HepG2 (cell line): ENCODE measurements around the gene AGAP1. TPM values are rescaled to one million over a fixed set of nuclear protein-coding genes. Genes with fewer than 3 reads are reported as not detected.

Experiments used
- ATF7 ChIP-seq, 2 experiments: fragments of 450-650 bp in 1 of 2; sonication (generic) in 1 of 2; formaldehyde crosslinking in 1 of 2; IDR thresholded peaks; 2 replicates each; pipeline versions ENCODE4 v1.4.0 to v1.6.1; 2016 to 2020; ENCODE audit warnings: antibody characterized with exemption in 1 of 2, mild to moderate bottlenecking in 1 of 2, missing genetic modification reagents in 1 of 2
- CBX2 ChIP-seq, 2 experiments: fragments of 200-600 bp in 1 of 2; sonication (generic); formaldehyde crosslinking in 1 of 2; IDR thresholded peaks; 2 replicates each; pipeline versions ENCODE4 v1.7.0 to v1.8.1; 2018 to 2022; ENCODE audit warnings: low read depth in 2 of 2, low read length in 1 of 2, mild to moderate bottlenecking in 1 of 2, missing genetic modification reagents in 1 of 2
- EP300 ChIP-seq, 3 experiments: sonication (generic) in 1 of 3; formaldehyde crosslinking in 1 of 3; IDR thresholded peaks; 2 replicates each; pipeline versions ENCODE4 v1.5.1 to v1.6.1; 2011 to 2020; ENCODE audit warnings: low read depth in 2 of 3, low read length in 2 of 3, borderline replicate concordance in 1 of 3, improper control_type of control experiment in 1 of 3, mild to moderate bottlenecking in 1 of 3, missing genetic modification reagents in 1 of 3, moderate library complexity in 1 of 3
- MAFF ChIP-seq: IDR thresholded peaks from 2 replicates; pipeline ENCODE4 v1.6.1; 2011; ENCODE audit warnings: low read depth, low read length, improper control_type of control experiment
- NCOR1 ChIP-seq: fragments of 200-600 bp; sonication (generic); IDR thresholded peaks from 2 replicates; pipeline ENCODE4 v1.7.0; 2017; ENCODE audit warnings: antibody characterized with exemption, low read length, borderline replicate concordance
- NFIC ChIP-seq: IDR thresholded peaks from 2 replicates; pipeline ENCODE4 v1.6.1; 2012; ENCODE audit warnings: mild to moderate bottlenecking, low read length, inconsistent platforms
- REL ChIP-seq: sonication (generic); formaldehyde crosslinking; conservative IDR thresholded peaks from 2 replicates; pipeline ENCODE4 v1.8.0; 2022; ENCODE audit warnings: mild to moderate bottlenecking, missing genetic modification reagents, moderate library complexity
- RELA ChIP-seq: sonication (generic); formaldehyde crosslinking; IDR thresholded peaks from 2 replicates; pipeline ENCODE4 v1.4.0; 2020; ENCODE audit warnings: missing genetic modification reagents
- RXRA ChIP-seq: sonication (generic); formaldehyde crosslinking; IDR thresholded peaks from 2 replicates; pipeline ENCODE4 v1.5.1; 2020; ENCODE audit warnings: missing genetic modification reagents
- SAP130 ChIP-seq: IDR thresholded peaks from 2 replicates; pipeline ENCODE4 v1.6.1; 2016; ENCODE audit warnings: low read depth
- SOX6 ChIP-seq, 2 experiments: fragments of 450-650 bp in 1 of 2; sonication (generic) in 1 of 2; formaldehyde crosslinking in 1 of 2; IDR thresholded peaks; 2 replicates each; pipeline versions ENCODE4 v1.4.0 to v1.6.1; 2017 to 2020; ENCODE audit warnings: antibody characterized with exemption in 1 of 2, mild to moderate bottlenecking in 1 of 2, missing genetic modification reagents in 1 of 2
- THAP11 ChIP-seq: IDR thresholded peaks from 2 replicates; pipeline ENCODE4 v1.6.1; 2016; ENCODE audit warnings: missing biosample characterization, missing genetic modification reagents
- TSC22D2 ChIP-seq: sonication (generic); formaldehyde crosslinking; IDR thresholded peaks from 2 replicates; pipeline ENCODE4 v1.5.1; 2020; ENCODE audit warnings: missing genetic modification reagents, mild to moderate bottlenecking, borderline replicate concordance
- ZNF232 ChIP-seq: sonication (generic); formaldehyde crosslinking; IDR thresholded peaks from 2 replicates; pipeline ENCODE4 v1.4.0; 2020; ENCODE audit warnings: missing genetic modification reagents, borderline replicate concordance
- ZNF292 ChIP-seq: sonication (generic); formaldehyde crosslinking; IDR thresholded peaks from 2 replicates; pipeline ENCODE4 v1.8.1; 2022; ENCODE audit warnings: mild to moderate bottlenecking, low read depth, missing genetic modification reagents, borderline replicate concordance
- ZNF317 ChIP-seq: sonication (generic); formaldehyde crosslinking; IDR thresholded peaks from 2 replicates; pipeline ENCODE4 v1.5.0; 2020; ENCODE audit warnings: mild to moderate bottlenecking, missing genetic modification reagents
- ZNF337 ChIP-seq: sonication (generic); formaldehyde crosslinking; IDR thresholded peaks from 2 replicates; pipeline ENCODE4 v1.5.1; 2020; ENCODE audit warnings: missing genetic modification reagents, low read depth, mild to moderate bottlenecking, borderline replicate concordance
- ZNF431 ChIP-seq: sonication (generic); formaldehyde crosslinking; IDR thresholded peaks from 2 replicates; pipeline ENCODE4 v1.9.0; 2022; ENCODE audit warnings: missing genetic modification reagents, low read depth, mild to moderate bottlenecking, borderline replicate concordance
- ZNF747 ChIP-seq: sonication (generic); formaldehyde crosslinking; IDR thresholded peaks from 2 replicates; pipeline ENCODE4 v1.8.1; 2023; ENCODE audit warnings: missing genetic modification reagents, mild to moderate bottlenecking, borderline replicate concordance
- ZNF768 ChIP-seq: sonication (generic); formaldehyde crosslinking; IDR thresholded peaks from 2 replicates; pipeline ENCODE4 v1.4.0; 2020; ENCODE audit warnings: missing genetic modification reagents
- ZNF776 ChIP-seq: sonication (generic); formaldehyde crosslinking; IDR thresholded peaks from 2 replicates; pipeline ENCODE4 v1.4.0; 2020; ENCODE audit warnings: mild to moderate bottlenecking, missing genetic modification reagents
- ZSCAN30 ChIP-seq: sonication (generic); formaldehyde crosslinking; IDR thresholded peaks from 2 replicates; pipeline ENCODE4 v1.5.0; 2020; ENCODE audit warnings: mild to moderate bottlenecking, missing genetic modification reagents
- polyA plus RNA-seq, 8 experiments: library from polyadenylated mRNA; depleted of rRNA in 3 of 8; stranded (reverse) in 7 of 8; unstranded in 1 of 8; fragments of >200 nt; fragmentation: Illumina TruSeq in 4 of 8; extraction: Trizol in 4 of 8; gene quantifications; 2 replicates each; pipeline versions ENCODE4 v1.2.1 to v1.2.3, GENCODE V29; 2011 to 2016; ENCODE audit warnings: low read depth in 4 of 8, missing spikeins in 1 of 8, mixed read lengths in 1 of 8; ENCODE audit not compliant: insufficient read depth in 1 of 8
- total RNA-seq, 5 experiments: library from RNA; depleted of rRNA; stranded (reverse); fragments of >200 nt; fragmentation: Illumina TruSeq; extraction: Trizol; gene quantifications; 2 replicates each; pipeline ENCODE4 v1.2.3, GENCODE V29; 2016; ENCODE audit warnings: low read depth in 1 of 5
- TF ChIP-seq, protein P1 (sequence below): IDR thresholded peaks from 2 replicates; pipeline ENCODE4 v1.6.1; 2016; ENCODE audit warnings: mild to moderate bottlenecking, missing biosample characterization, missing genetic modification reagents
- TF ChIP-seq, protein P2 (sequence below): sonication (generic); formaldehyde crosslinking; IDR thresholded peaks from 2 replicates; pipeline ENCODE4 v1.8.1; 2023; ENCODE audit warnings: missing genetic modification reagents, inconsistent platforms, borderline replicate concordance
- TF ChIP-seq, protein P3 (sequence below): sonication (generic); formaldehyde crosslinking; IDR thresholded peaks from 2 replicates; pipeline ENCODE4 v1.4.0; 2020; ENCODE audit warnings: missing genetic modification reagents
- TF ChIP-seq, protein P4 (sequence below): IDR thresholded peaks from 2 replicates; pipeline ENCODE4 v1.6.1; 2016; ENCODE audit warnings: control low read depth
- TF ChIP-seq, protein P5 (sequence below): sonication (generic); formaldehyde crosslinking; IDR thresholded peaks from 2 replicates; pipeline ENCODE4 v1.4.0; 2020; ENCODE audit warnings: mild to moderate bottlenecking, missing genetic modification reagents

AGAP1 gene
- total and polyA plus RNA-seq, 2 of the 13 experiments (the other 11 are each of a cell fraction or from before 2014, with no cell fraction given): 21.2 to 32.7 TPM

DNA sequence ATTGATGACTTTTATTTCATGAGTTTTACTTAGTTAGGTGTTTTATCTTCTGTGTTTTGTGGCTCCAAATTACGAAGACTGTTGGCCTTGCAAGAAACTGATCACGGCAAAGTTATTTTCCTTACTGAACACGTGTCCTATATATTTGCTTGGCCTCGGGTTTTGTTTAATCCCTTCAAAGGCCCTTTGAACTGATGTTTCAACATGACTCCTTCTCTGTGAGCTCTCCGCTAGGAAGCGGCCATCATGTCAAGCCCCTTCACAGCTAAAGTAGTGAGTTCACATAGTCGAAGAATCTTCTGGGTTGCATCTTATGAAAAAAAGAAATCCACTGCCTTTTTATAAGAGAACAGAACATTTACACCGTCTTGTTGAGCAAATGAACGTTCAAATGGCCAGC is 515.0 kb downstream of the AGAP1 start (continued):
- TF ChIP-seq ZNF337 (CRISPR knock-in tag): no peak
- TF ChIP-seq RELA (CRISPR knock-in tag): no peak
- no peak for TF ChIP-seq SAP130 (CRISPR knock-in tag)
- TF ChIP-seq ZNF232: no peak
- no peak for TF ChIP-seq NCOR1
- no peak for TF ChIP-seq TSC22D2
- TF ChIP-seq REL: no peak
- no peak for TF ChIP-seq RXRA (CRISPR knock-in tag)
- TF ChIP-seq ZNF317 (CRISPR knock-in tag): no peak
- no peak for TF ChIP-seq ZNF768 (CRISPR knock-in tag)
- TF ChIP-seq, protein P1, sequence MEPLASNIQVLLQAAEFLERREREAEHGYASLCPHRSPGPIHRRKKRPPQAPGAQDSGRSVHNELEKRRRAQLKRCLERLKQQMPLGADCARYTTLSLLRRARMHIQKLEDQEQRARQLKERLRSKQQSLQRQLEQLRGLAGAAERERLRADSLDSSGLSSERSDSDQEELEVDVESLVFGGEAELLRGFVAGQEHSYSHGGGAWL (CRISPR knock-in tag): no peak
- no peak for TF ChIP-seq ZNF431 (CRISPR knock-in tag)
- peak in 1 of 2 experiments; percentile 60; a peak in 2 of 4 replicates for TF ChIP-seq EP300 (IDR thresholded peaks at IDR 0.05; ENCODE audit: low read depth in 2 of 2, low read length in 2 of 2)
- no peak for TF ChIP-seq EP300 (CRISPR knock-in tag; IDR thresholded peaks at IDR 0.05; ENCODE audit: borderline replicate concordance)
- TF ChIP-seq THAP11 (CRISPR knock-in tag): peak; percentile 32; the same call in 1 of the 2 replicates
- TF ChIP-seq MAFF: no peak
- no peak for TF ChIP-seq SOX6 (IDR thresholded peaks at IDR 0.05)
- TF ChIP-seq SOX6 (CRISPR knock-in tag; IDR thresholded peaks at IDR 0.05): peak; percentile 49
- TF ChIP-seq ATF7 (IDR thresholded peaks at IDR 0.05): no peak
- no peak for TF ChIP-seq ATF7 (CRISPR knock-in tag; IDR thresholded peaks at IDR 0.05)
- TF ChIP-seq NFIC: peak; percentile 46; the same call in 1 of the 2 replicates
- no peak for TF ChIP-seq CBX2 (IDR thresholded peaks at IDR 0.05; ENCODE audit: low read depth, low read length)
- no peak for TF ChIP-seq CBX2 (CRISPR knock-in tag; IDR thresholded peaks at IDR 0.05; ENCODE audit: low read depth)
- TF ChIP-seq ZSCAN30 (CRISPR knock-in tag): no peak
- TF ChIP-seq, protein P2, sequence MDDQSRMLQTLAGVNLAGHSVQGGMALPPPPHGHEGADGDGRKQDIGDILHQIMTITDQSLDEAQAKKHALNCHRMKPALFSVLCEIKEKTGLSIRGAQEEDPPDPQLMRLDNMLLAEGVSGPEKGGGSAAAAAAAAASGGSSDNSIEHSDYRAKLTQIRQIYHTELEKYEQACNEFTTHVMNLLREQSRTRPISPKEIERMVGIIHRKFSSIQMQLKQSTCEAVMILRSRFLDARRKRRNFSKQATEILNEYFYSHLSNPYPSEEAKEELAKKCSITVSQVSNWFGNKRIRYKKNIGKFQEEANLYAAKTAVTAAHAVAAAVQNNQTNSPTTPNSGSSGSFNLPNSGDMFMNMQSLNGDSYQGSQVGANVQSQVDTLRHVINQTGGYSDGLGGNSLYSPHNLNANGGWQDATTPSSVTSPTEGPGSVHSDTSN: no peak
- TF ChIP-seq, protein P3, sequence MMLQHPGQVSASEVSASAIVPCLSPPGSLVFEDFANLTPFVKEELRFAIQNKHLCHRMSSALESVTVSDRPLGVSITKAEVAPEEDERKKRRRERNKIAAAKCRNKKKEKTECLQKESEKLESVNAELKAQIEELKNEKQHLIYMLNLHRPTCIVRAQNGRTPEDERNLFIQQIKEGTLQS (CRISPR knock-in tag): no peak
- no peak for TF ChIP-seq ZNF747 (CRISPR knock-in tag)
- TF ChIP-seq, protein P4, sequence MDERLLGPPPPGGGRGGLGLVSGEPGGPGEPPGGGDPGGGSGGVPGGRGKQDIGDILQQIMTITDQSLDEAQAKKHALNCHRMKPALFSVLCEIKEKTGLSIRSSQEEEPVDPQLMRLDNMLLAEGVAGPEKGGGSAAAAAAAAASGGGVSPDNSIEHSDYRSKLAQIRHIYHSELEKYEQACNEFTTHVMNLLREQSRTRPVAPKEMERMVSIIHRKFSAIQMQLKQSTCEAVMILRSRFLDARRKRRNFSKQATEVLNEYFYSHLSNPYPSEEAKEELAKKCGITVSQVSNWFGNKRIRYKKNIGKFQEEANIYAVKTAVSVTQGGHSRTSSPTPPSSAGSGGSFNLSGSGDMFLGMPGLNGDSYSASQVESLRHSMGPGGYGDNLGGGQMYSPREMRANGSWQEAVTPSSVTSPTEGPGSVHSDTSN (CRISPR knock-in tag): no peak
- TF ChIP-seq ZNF292 (CRISPR knock-in tag): no peak
- TF ChIP-seq ZNF776 (CRISPR knock-in tag): no peak
- TF ChIP-seq, protein P5, sequence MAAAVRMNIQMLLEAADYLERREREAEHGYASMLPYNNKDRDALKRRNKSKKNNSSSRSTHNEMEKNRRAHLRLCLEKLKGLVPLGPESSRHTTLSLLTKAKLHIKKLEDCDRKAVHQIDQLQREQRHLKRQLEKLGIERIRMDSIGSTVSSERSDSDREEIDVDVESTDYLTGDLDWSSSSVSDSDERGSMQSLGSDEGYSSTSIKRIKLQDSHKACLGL (CRISPR knock-in tag): no peak
